ENCODE results near the gene PHOX2A.
"Not testable (repeated sequence)": the region's sequence is repeated elsewhere in the genome, so short reads cannot be mapped to it uniquely, and the experiment has no call there.

Gene PHOX2A

DNA sequence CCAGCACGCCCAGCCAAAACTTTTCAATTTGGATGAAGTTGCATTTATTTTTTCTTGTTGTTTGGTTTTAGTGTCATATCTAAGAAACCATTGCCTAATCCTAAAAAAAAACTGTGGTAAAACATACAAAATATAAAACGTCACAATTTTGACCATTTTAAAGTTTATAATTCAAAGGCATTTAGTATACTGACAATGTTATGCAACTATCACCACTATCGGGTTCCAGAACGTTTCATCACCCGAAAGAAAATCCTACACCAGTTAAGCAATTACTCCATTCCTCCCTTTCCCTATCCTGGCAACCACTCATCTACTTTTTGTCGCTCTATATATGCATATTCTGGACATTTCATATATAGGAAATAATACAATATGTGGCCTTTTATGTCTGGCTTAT, 30.5 kb upstream of the PHOX2A start:
- DNase-seq (ENCODE audit: low read depth, low spot score), result no peak
- H3K9ac ChIP-seq (ENCODE audit: insufficient read length), result no peak overlapping the region
- no peak for TF ChIP-seq POLR2AphosphoS5 (IDR thresholded peaks at IDR 0.05; ENCODE audit: borderline replicate concordance, low read depth, low read length)
- no peak for TF ChIP-seq FOXP2 (optimal IDR thresholded peaks at IDR 0.05; ENCODE audit: control extremely low read depth, extremely low read length, insufficient read depth)
- TF ChIP-seq EZH2 (IDR thresholded peaks at IDR 0.05), result no peak
- no peaks in the 10 kb centered on the region for H3K36me3 ChIP-seq (ENCODE audit: insufficient read depth, low read length)
- H3K9me3 ChIP-seq (ENCODE audit: low read depth, low read length), result no peaks in the 10 kb centered on the region
- H3K4me3 ChIP-seq, result no peak overlapping the region
- H3K27ac ChIP-seq, result no peak overlapping the region

GRCh38 chr11:72271980-72272379, 28.0 kb upstream of the PHOX2A start:
- no peak for TF ChIP-seq FOXP2 (optimal IDR thresholded peaks at IDR 0.05; ENCODE audit: control extremely low read depth, extremely low read length, insufficient read depth)
- no peak for TF ChIP-seq EZH2 (IDR thresholded peaks at IDR 0.05)
- TF ChIP-seq POLR2AphosphoS5 (IDR thresholded peaks at IDR 0.05; ENCODE audit: borderline replicate concordance, low read depth, low read length), result no peak
- no peaks in the 10 kb centered on the region for H3K9me3 ChIP-seq (ENCODE audit: low read depth, low read length)
- no peak overlapping the region for H3K27ac ChIP-seq
- H3K36me3 ChIP-seq (ENCODE audit: insufficient read depth, low read length), result no peaks in the 10 kb centered on the region
- no peak overlapping the region for H3K4me3 ChIP-seq
- no peak overlapping the region for H3K9ac ChIP-seq (ENCODE audit: insufficient read length)
- no peak for DNase-seq (ENCODE audit: low read depth, low spot score)

DNA sequence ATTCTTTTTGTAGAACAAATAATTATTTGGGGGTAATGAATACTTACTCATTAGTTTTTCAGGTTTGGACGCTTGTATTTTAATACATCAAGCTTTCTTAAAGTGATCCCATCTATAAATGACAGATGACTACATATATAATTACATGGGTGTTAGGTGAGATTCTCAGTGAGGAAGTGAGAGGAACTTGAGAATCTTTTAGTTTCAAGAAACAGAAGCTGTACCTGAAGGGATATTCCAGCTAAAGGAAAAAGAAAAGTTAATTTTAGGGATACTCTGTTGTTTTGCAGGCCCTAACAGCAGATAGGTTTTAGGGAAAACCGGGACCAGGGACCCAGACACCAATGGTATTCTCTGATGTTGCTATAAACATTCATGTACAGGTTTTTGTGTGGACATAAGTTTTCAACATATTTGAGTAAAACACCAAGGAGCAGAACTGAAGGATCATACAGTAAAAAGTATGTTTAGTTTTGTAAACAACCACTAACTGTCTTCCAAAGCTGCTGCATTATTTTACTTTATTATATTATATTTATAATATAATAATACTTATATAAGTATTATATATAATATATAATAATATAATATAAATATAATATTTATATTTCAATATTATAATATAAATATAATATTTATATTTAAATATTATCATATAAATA, 24.1 kb upstream of the PHOX2A start:
- DNase-seq (ENCODE audit: low read depth, low spot score), result no peak
- no peaks in the 10 kb centered on the region for H3K9me3 ChIP-seq (ENCODE audit: low read depth, low read length)
- H3K4me3 ChIP-seq, result no peak overlapping the region
- H3K9ac ChIP-seq (ENCODE audit: insufficient read length), result no peak overlapping the region
- TF ChIP-seq FOXP2 (optimal IDR thresholded peaks at IDR 0.05; ENCODE audit: control extremely low read depth, extremely low read length, insufficient read depth) (no peak), EZH2 (IDR thresholded peaks at IDR 0.05) (no peak), POLR2AphosphoS5 (IDR thresholded peaks at IDR 0.05; ENCODE audit: borderline replicate concordance, low read depth, low read length) (no peak)
- H3K36me3 ChIP-seq (ENCODE audit: insufficient read depth, low read length), result no peaks in the 10 kb centered on the region
- H3K27ac ChIP-seq, result no peak overlapping the region

DNA sequence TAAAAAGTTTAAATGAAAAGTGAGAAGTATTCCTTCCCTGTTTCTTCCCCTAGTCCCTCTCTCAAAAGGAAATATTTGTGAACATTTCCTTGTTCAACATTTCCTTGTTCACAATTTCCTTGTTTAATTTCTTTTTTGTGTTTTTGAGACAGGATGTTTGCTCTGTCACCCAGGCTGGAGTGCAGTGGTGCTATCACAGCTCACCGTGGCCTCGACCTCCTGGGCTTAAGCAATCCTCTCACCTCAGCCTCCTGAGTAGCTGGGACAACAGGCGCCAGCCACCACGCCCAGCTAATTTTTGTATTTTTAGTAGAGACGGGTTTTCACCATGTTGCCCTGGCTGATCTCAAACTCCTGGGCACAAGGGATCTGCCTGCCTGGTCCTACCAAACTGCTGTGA, 23.0 kb upstream of the PHOX2A start:
- not testable (repeated sequence) for H3K4me3 ChIP-seq; H3K27ac ChIP-seq; H3K9me3 ChIP-seq (ENCODE audit: low read depth, low read length); DNase-seq (ENCODE audit: low read depth, low spot score); H3K36me3 ChIP-seq (ENCODE audit: insufficient read depth, low read length); H3K9ac ChIP-seq (ENCODE audit: insufficient read length)

DNA sequence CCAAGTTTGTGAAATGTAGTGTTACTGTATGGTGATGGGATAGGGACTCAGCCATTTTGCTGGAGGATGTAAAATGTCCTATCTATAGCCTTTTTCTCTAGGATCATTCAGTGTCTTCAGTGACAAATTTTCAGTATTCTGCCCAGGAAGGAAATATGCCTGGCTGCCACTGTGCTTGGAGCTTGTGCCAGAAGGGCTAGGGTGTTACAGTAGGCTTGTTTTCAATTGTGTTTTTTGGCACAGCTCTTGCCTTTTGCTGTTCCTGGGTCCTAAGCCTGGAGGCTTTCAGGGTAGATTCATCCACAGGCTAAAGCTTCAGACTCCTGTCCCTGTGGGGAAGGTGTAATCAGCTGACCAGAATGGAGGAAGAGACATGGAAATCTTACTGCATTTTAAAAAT, 22.0 kb upstream of the PHOX2A start:
- no peaks in the 10 kb centered on the region for H3K36me3 ChIP-seq (ENCODE audit: insufficient read depth, low read length)
- TF ChIP-seq FOXP2 (optimal IDR thresholded peaks at IDR 0.05; ENCODE audit: control extremely low read depth, extremely low read length, insufficient read depth) (no peak), EZH2 (IDR thresholded peaks at IDR 0.05) (no peak), POLR2AphosphoS5 (IDR thresholded peaks at IDR 0.05; ENCODE audit: borderline replicate concordance, low read depth, low read length) (no peak)
- no peak for DNase-seq (ENCODE audit: low read depth, low spot score)
- no peaks in the 10 kb centered on the region for H3K9me3 ChIP-seq (ENCODE audit: low read depth, low read length)
- H3K4me3 ChIP-seq, result no peak overlapping the region
- no peak overlapping the region for H3K9ac ChIP-seq (ENCODE audit: insufficient read length)
- no peak overlapping the region for H3K27ac ChIP-seq

- H3K9ac ChIP-seq (ENCODE audit: insufficient read length), result no peak overlapping the region
- H3K27ac ChIP-seq, result no peak overlapping the region
- no peaks in the 10 kb centered on the region for H3K9me3 ChIP-seq (ENCODE audit: low read depth, low read length)
Observed at GRCh38 chr11:72263361-72263760, 19.4 kb upstream of the PHOX2A start.

GRCh38 chr11:72260574-72260973, 16.6 kb upstream of the PHOX2A start:
- TF ChIP-seq POLR2AphosphoS5 (IDR thresholded peaks at IDR 0.05; ENCODE audit: borderline replicate concordance, low read depth, low read length) (no peak), EZH2 (IDR thresholded peaks at IDR 0.05) (no peak), FOXP2 (optimal IDR thresholded peaks at IDR 0.05; ENCODE audit: control extremely low read depth, extremely low read length, insufficient read depth) (no peak)
- Histone ChIP-seq H3K36me3 (ENCODE audit: insufficient read depth, low read length) (no peaks in the 10 kb centered on the region), H3K4me3 (no peak overlapping the region)

More at GRCh38 chr11:72263361-72263760, 19.4 kb upstream of the PHOX2A start:
- TF ChIP-seq POLR2AphosphoS5 (IDR thresholded peaks at IDR 0.05; ENCODE audit: borderline replicate concordance, low read depth, low read length) (no peak), EZH2 (IDR thresholded peaks at IDR 0.05) (no peak), FOXP2 (optimal IDR thresholded peaks at IDR 0.05; ENCODE audit: control extremely low read depth, extremely low read length, insufficient read depth) (no peak)
- no peak overlapping the region for H3K4me3 ChIP-seq
- H3K36me3 ChIP-seq (ENCODE audit: insufficient read depth, low read length), result no peaks in the 10 kb centered on the region
- DNase-seq (ENCODE audit: low read depth, low spot score), result no peak

GRCh38 chr11:72259490-72259889, 15.5 kb upstream of the PHOX2A start:
- Histone ChIP-seq H3K36me3 (ENCODE audit: insufficient read depth, low read length) (no peaks in the 10 kb centered on the region), H3K27ac (no peak overlapping the region), H3K9ac (ENCODE audit: insufficient read length) (no peak overlapping the region), H3K9me3 (ENCODE audit: low read depth, low read length) (no peaks in the 10 kb centered on the region), H3K4me3 (no peak overlapping the region)
- DNase-seq (ENCODE audit: low read depth, low spot score), result no peak
- no peak for TF ChIP-seq EZH2 (IDR thresholded peaks at IDR 0.05)
- TF ChIP-seq FOXP2 (optimal IDR thresholded peaks at IDR 0.05; ENCODE audit: control extremely low read depth, extremely low read length, insufficient read depth), result no peak
- TF ChIP-seq POLR2AphosphoS5 (IDR thresholded peaks at IDR 0.05; ENCODE audit: borderline replicate concordance, low read depth, low read length), result no peak

More at GRCh38 chr11:72260574-72260973, 16.6 kb upstream of the PHOX2A start:
- H3K27ac ChIP-seq, result no peak overlapping the region
- no peak overlapping the region for H3K9ac ChIP-seq (ENCODE audit: insufficient read length)
- DNase-seq (ENCODE audit: low read depth, low spot score), result no peak
- no peaks in the 10 kb centered on the region for H3K9me3 ChIP-seq (ENCODE audit: low read depth, low read length)

GRCh38 chr11:72257570-72257969, 13.6 kb upstream of the PHOX2A start:
- Histone ChIP-seq H3K9ac (ENCODE audit: insufficient read length) (no peak overlapping the region), H3K27ac (no peak overlapping the region), H3K4me3 (no peak overlapping the region), H3K36me3 (ENCODE audit: insufficient read depth, low read length) (no peaks in the 10 kb centered on the region), H3K9me3 (ENCODE audit: low read depth, low read length) (no peaks in the 10 kb centered on the region)
- TF ChIP-seq POLR2AphosphoS5 (IDR thresholded peaks at IDR 0.05; ENCODE audit: borderline replicate concordance, low read depth, low read length) (no peak), FOXP2 (optimal IDR thresholded peaks at IDR 0.05; ENCODE audit: control extremely low read depth, extremely low read length, insufficient read depth) (no peak), EZH2 (IDR thresholded peaks at IDR 0.05) (no peak)
- DNase-seq (ENCODE audit: low read depth, low spot score), result no peak
